AG04450 (cell line): ENCODE measurements around the gene LDB2. TPM values are rescaled to one million over a fixed set of nuclear protein-coding genes. Genes with fewer than 3 reads are reported as not detected.

Experiments
- CTCF ChIA-PET: fragments of 300-600, 350-600 bp; formaldehyde crosslinking; extraction: SDS; loops from one replicate; lab custom pipeline; 2022; ENCODE audit warnings: antibody characterized with exemption, inconsistent platforms; lab: Charles Lee
- POLR2A ChIA-PET: fragments of 350-600 bp; formaldehyde crosslinking; extraction: SDS; loops from one replicate; lab custom pipeline; 2021; ENCODE audit warnings: antibody characterized with exemption, inconsistent platforms; lab: Yijun Ruan, JAX
- DNase-seq: peaks from one replicate; pipeline ENCODE4 v3.0.0-alpha.2; 2011; ENCODE audit warnings: low read depth, low spot score
- H3K27ac ChIP-seq: one replicate; pipeline ENCODE4 v1.5.1; 2012; ENCODE audit warnings: low read depth, low read length, control low read depth
- H3K27me3 ChIP-seq: one replicate; pipeline ENCODE4 v1.6.0; 2012; ENCODE audit warnings: low read length; ENCODE audit not compliant: control insufficient read depth, insufficient read depth
- H3K4me3 ChIP-seq: 2 replicates; pipeline ENCODE4 v1.5.1; 2011; ENCODE audit warnings: mild to moderate bottlenecking, low read depth, low read length, control low read depth
- H3K9me3 ChIP-seq: 2 replicates; pipeline ENCODE4 v1.5.1; 2012; ENCODE audit warnings: low read length; ENCODE audit not compliant: control insufficient read depth, insufficient read depth
- polyA plus RNA-seq: library from polyadenylated mRNA; depleted of rRNA; stranded (reverse); fragments of >200 nt; gene quantifications from 2 replicates; pipeline ENCODE4 v1.2.3, GENCODE V29; 2011
- TF ChIP-seq, protein P1 (sequence below): IDR thresholded peaks from 2 replicates; pipeline ENCODE4 v1.5.1; 2011; ENCODE audit warnings: low read depth, low read length, control low read depth, inconsistent platforms

LDB2 gene
- polyA plus RNA-seq, 1 experiment, result 180 TPM

DNA sequence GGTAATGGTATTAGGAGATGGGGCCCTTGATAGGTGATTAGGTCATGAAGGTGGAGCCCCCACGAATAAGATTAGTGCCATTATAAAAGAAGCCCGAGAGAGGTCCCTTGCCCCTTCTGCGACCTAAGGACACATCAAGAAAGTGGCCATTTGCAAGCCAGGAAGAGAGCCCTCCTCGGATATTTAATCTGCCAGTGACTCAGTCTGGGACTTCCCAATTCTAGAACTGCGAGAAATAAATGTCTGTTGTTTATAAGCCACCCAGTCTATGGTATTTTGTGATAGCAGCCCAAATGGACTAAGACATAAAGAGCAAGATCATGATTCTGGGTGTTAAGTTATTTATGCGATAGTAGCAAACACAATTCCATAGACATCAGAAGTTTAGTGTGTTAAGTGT is 192.2 kb downstream of the LDB2 start:
- ChIA-PET POLR2A (no interaction called here), CTCF (no interaction called here)
- Histone ChIP-seq H3K27me3 (no peaks in the 10 kb centered on the region), H3K4me3 (no peak overlapping the region), H3K27ac (no peak overlapping the region), H3K9me3 (no peaks in the 10 kb centered on the region)
- no peak for DNase-seq
- TF ChIP-seq, protein P1, sequence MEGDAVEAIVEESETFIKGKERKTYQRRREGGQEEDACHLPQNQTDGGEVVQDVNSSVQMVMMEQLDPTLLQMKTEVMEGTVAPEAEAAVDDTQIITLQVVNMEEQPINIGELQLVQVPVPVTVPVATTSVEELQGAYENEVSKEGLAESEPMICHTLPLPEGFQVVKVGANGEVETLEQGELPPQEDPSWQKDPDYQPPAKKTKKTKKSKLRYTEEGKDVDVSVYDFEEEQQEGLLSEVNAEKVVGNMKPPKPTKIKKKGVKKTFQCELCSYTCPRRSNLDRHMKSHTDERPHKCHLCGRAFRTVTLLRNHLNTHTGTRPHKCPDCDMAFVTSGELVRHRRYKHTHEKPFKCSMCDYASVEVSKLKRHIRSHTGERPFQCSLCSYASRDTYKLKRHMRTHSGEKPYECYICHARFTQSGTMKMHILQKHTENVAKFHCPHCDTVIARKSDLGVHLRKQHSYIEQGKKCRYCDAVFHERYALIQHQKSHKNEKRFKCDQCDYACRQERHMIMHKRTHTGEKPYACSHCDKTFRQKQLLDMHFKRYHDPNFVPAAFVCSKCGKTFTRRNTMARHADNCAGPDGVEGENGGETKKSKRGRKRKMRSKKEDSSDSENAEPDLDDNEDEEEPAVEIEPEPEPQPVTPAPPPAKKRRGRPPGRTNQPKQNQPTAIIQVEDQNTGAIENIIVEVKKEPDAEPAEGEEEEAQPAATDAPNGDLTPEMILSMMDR, result no peak

DNA sequence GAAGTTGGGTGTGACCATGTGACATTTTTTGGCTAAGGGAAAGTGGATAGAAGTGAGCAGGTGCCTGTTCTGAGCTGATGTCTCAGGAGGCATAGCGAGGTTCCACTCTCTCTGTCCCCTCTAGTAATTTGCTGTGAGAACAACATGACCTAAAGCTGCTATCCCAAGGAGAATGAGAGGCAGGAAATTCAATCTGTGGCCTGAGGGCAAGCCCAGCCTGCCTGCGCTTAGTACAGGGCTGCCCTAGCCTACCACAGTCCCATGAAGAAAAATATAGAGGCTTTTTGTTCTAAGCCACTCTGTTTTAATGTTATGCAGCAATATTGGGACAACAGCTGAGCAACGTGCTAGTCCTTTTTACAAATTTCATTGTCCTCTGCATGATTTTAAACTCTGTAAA is 193.1 kb downstream of the LDB2 start:
- DNase-seq, result no peak
- ChIA-PET POLR2A (no interaction called here), CTCF (no interaction called here)
- TF ChIP-seq, protein P1, result no peak
- Histone ChIP-seq H3K27me3 (no peaks in the 10 kb centered on the region), H3K9me3 (no peaks in the 10 kb centered on the region), H3K4me3 (no peak overlapping the region), H3K27ac (no peak overlapping the region)

DNA sequence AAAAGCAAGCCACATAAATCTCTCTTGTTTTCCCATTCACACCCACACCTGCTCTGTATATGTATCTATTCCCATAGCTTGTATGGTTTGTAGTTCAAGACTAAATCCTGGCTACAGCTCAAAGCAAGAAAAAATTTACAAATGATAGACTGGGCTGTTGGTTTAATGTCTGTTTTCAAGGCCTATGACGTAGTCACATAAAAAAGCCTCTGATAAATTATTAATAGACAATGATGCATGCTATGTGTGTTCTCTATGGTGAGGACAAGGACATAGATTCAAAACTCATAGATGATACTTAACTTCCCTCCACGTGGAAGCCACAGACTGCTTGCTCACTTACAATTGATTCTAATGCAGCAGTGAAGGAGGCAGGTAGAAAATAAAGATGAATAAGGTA is 194.0 kb downstream of the LDB2 start:
- ChIA-PET POLR2A (no interaction called here), CTCF (interaction anchor here (0.6 kb wide), 1 partner anchor 159 kb away, joined by 4 read pairs; no protein-coding TSS in a partner anchor)
- Histone ChIP-seq H3K27ac (no peak overlapping the region), H3K27me3 (no peaks in the 10 kb centered on the region), H3K4me3 (no peak overlapping the region), H3K9me3 (no peaks in the 10 kb centered on the region)
- DNase-seq, result no peak
- TF ChIP-seq, protein P1, result no peak

DNA sequence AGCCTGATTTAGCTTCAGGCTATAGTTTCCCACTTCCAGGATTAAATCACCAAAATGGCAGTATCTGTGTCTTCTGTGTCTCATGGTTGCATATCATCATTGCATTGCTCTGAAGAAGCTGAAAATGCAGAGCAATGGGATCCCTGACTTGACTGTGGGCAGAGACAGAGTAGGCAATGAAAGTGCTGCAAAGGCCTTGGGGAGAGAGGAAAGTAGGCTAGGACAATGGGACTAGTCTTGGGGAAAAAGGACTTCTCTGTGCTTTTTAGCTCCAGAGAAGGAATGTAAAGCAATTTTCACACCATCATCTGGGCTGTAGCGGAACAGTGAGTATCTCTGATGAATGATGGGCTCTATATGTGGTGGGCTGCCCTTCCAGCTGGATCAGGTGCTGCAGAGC is 202.5 kb downstream of the LDB2 start:
- H3K27ac ChIP-seq, result no peak overlapping the region
- no peak for DNase-seq
- H3K4me3 ChIP-seq, result no peak overlapping the region
- H3K27me3 ChIP-seq, result no peaks in the 10 kb centered on the region
- no peaks in the 10 kb centered on the region for H3K9me3 ChIP-seq
- TF ChIP-seq, protein P1, result no peak
- POLR2A ChIA-PET, result interaction anchor here (1.1 kb wide), 1 partner anchor 9 kb away, joined by 3 read pairs; no protein-coding TSS in a partner anchor
- CTCF ChIA-PET, result interaction anchor here (1.1 kb wide), 1 partner anchor 13 kb away, joined by 4 read pairs; no protein-coding TSS in a partner anchor

DNA sequence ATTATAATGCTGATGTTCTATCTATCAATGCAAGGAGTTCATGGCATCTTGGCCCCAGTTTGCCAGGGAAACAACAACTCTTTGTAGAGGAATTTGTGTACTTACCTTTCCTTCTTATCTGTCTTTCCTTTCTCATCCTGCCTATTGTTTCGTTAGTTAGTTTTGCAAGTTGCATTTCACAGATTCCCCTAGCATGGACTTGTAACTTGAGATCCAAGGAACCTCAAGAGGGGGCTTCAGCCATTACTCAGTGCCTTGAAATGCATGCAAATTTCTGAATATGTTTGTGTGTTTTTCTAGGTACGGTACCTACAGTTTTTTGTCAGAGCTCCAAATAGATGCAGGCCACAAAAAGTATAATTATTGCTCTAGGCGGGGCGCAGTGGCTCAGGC is 203.6 kb downstream of the LDB2 start:
- H3K27me3 ChIP-seq, result no peaks in the 10 kb centered on the region
- no peaks in the 10 kb centered on the region for H3K9me3 ChIP-seq
- ChIA-PET CTCF (no interaction called here), POLR2A (no interaction called here)
- DNase-seq, result no peak
- no peak overlapping the region for H3K4me3 ChIP-seq
- H3K27ac ChIP-seq, result no peak overlapping the region
- TF ChIP-seq, protein P1, result no peak
